ENCODE measurements around the gene MGST3. TPM values are rescaled to one million over a fixed set of nuclear protein-coding genes. Genes with fewer than 3 reads are reported as not detected.
A peak's percentile ranks its signal among the peaks of the same experiment; 100 is the strongest.
"Not testable (repeated sequence)": the region's sequence is repeated elsewhere in the genome, so short reads cannot be mapped to it uniquely, and the experiment has no call there.

MGST3 gene
- total RNA-seq, 1 experiment from 2014 or later = 90.1 TPM

GRCh38 chr1:165605246-165605645, 25.8 kb upstream of the MGST3 start:
- H3K9me2 ChIP-seq (ENCODE audit: insufficient read depth) = no peaks in the 10 kb centered on the region
- ChIA-PET POLR2A (ENCODE audit: unreplicated experiment) (no interaction called here), CTCF (no interaction called here)
- DNase-seq = no peak
- no peak overlapping the region for H2AFZ ChIP-seq
- no peaks in the 10 kb centered on the region for H3K27me3 ChIP-seq (ENCODE audit: insufficient read depth, low read depth)
- H3K27ac ChIP-seq = no peak overlapping the region
- no TSS peak for BruUV-seq (replicated peaks)
- H3K4me1 ChIP-seq (replicated peaks; ENCODE audit: insufficient read depth) = peaks cover under 1% of the 10 kb centered on the region; the same call in 1 of the 2 replicates
- no peaks in the 10 kb centered on the region for H3K36me3 ChIP-seq (ENCODE audit: low read depth)
- H3K79me2 ChIP-seq (ENCODE audit: low read depth) = no peaks in the 10 kb centered on the region
- TF ChIP-seq CTCF (conservative IDR thresholded peaks at IDR 0.05) (no peak), EZH2 (IDR thresholded peaks at IDR 0.05; ENCODE audit: low read depth) (no peak)
- intact Hi-C loops (cut with micrococcal nuclease; ENCODE audit: unreplicated experiment) = no loop called here
- no peak overlapping the region for H3K4me2 ChIP-seq
- H4K20me1 ChIP-seq (ENCODE audit: insufficient read depth) = no peaks in the 10 kb centered on the region
- H3K9me3 ChIP-seq (ENCODE audit: insufficient read depth, low read depth) = no peaks in the 10 kb centered on the region
- H3K4me3 ChIP-seq = no peak overlapping the region
- no peaks in the 10 kb centered on the region for H3F3A ChIP-seq (ENCODE audit: insufficient read depth, low read depth)

GRCh38 chr1:165606676-165607075, 24.4 kb upstream of the MGST3 start:
- H3K4me1 ChIP-seq (replicated peaks; ENCODE audit: insufficient read depth); H3K9me2 ChIP-seq (ENCODE audit: insufficient read depth); H2AFZ ChIP-seq; H3K4me2 ChIP-seq; H3K27me3 ChIP-seq (ENCODE audit: insufficient read depth, low read depth); BruUV-seq (replicated peaks); H3K9me3 ChIP-seq (ENCODE audit: insufficient read depth, low read depth); H3K4me3 ChIP-seq; H4K20me1 ChIP-seq (ENCODE audit: insufficient read depth); CTCF ChIA-PET; H3K79me2 ChIP-seq (ENCODE audit: low read depth); H3K27ac ChIP-seq; H3K36me3 ChIP-seq (ENCODE audit: low read depth); intact Hi-C loops (cut with micrococcal nuclease; ENCODE audit: unreplicated experiment); H3F3A ChIP-seq (ENCODE audit: insufficient read depth, low read depth); DNase-seq: not testable (repeated sequence)
- POLR2A ChIA-PET (ENCODE audit: unreplicated experiment) = interaction anchor here (0.6 kb wide), 1 partner anchor 297 kb away, joined by 3 read pairs; no protein-coding TSS in a partner anchor

- H3F3A ChIP-seq (ENCODE audit: insufficient read depth, low read depth) = no peaks in the 10 kb centered on the region
- no peak overlapping the region for H3K27ac ChIP-seq
- H3K4me3 ChIP-seq = no peak overlapping the region
- TF ChIP-seq EZH2 (IDR thresholded peaks at IDR 0.05; ENCODE audit: low read depth) = no peak
- no peak for TF ChIP-seq CTCF (conservative IDR thresholded peaks at IDR 0.05)
- no TSS peak for BruUV-seq (replicated peaks)
- H3K4me1 ChIP-seq (replicated peaks; ENCODE audit: insufficient read depth) = peaks cover 5% of the 10 kb centered on the region; the same call in 1 of the 2 replicates
- intact Hi-C loops (cut with micrococcal nuclease; ENCODE audit: unreplicated experiment) = no loop called here
- CTCF ChIA-PET = no interaction called here
- no peak overlapping the region for H2AFZ ChIP-seq
- peak in 1 of 2 experiments; percentile 43 for DNase-seq
- H4K20me1 ChIP-seq (ENCODE audit: insufficient read depth) = no peaks in the 10 kb centered on the region
- no peaks in the 10 kb centered on the region for H3K79me2 ChIP-seq (ENCODE audit: low read depth)
- H3K9me3 ChIP-seq (ENCODE audit: insufficient read depth, low read depth) = no peaks in the 10 kb centered on the region; the same call in 1 of the 2 replicates
- POLR2A ChIA-PET (ENCODE audit: unreplicated experiment) = no interaction called here
- H3K4me2 ChIP-seq = peak overlapping the region; percentile 23; the same call in 1 of the 2 replicates
- H3K9me2 ChIP-seq (ENCODE audit: insufficient read depth) = no peaks in the 10 kb centered on the region
- H3K27me3 ChIP-seq (ENCODE audit: insufficient read depth, low read depth) = no peaks in the 10 kb centered on the region
- no peaks in the 10 kb centered on the region for H3K36me3 ChIP-seq (ENCODE audit: low read depth)
These were observed 20.2 kb upstream of the MGST3 start for GRCh38 chr1:165610866-165611265.

GRCh38 chr1:165612062-165612461, 19.0 kb upstream of the MGST3 start:
- no peaks in the 10 kb centered on the region for H4K20me1 ChIP-seq (ENCODE audit: insufficient read depth)
- TF ChIP-seq CTCF (conservative IDR thresholded peaks at IDR 0.05) (no peak), EZH2 (IDR thresholded peaks at IDR 0.05; ENCODE audit: low read depth) (no peak)
- no peak overlapping the region for H3K27ac ChIP-seq
- no peak overlapping the region for H3K4me3 ChIP-seq
- H3K4me2 ChIP-seq = no peak overlapping the region
- intact Hi-C loops (cut with micrococcal nuclease; ENCODE audit: unreplicated experiment) = no loop called here
- no peaks in the 10 kb centered on the region for H3K27me3 ChIP-seq (ENCODE audit: insufficient read depth, low read depth)
- H3K9me3 ChIP-seq (ENCODE audit: insufficient read depth, low read depth) = no peaks in the 10 kb centered on the region; the same call in 1 of the 2 replicates
- no peaks in the 10 kb centered on the region for H3K79me2 ChIP-seq (ENCODE audit: low read depth)
- H3K36me3 ChIP-seq (ENCODE audit: low read depth) = no peaks in the 10 kb centered on the region
- H2AFZ ChIP-seq = no peak overlapping the region
- no peaks in the 10 kb centered on the region for H3F3A ChIP-seq (ENCODE audit: insufficient read depth, low read depth)
- ChIA-PET CTCF (no interaction called here), POLR2A (ENCODE audit: unreplicated experiment) (no interaction called here)
- H3K4me1 ChIP-seq (replicated peaks; ENCODE audit: insufficient read depth) = peaks cover 5% of the 10 kb centered on the region; the same call in 1 of the 2 replicates
- no peaks in the 10 kb centered on the region for H3K9me2 ChIP-seq (ENCODE audit: insufficient read depth)
- DNase-seq = no peak
- BruUV-seq (replicated peaks) = no TSS peak

Data from PC-9 (cell line).